Activated CD4-positive, alpha-beta T cell treated with anti-CD3 and anti-CD28 coated beads for 36 hours (primary cell): Measurements from ENCODE around the gene FCER1G. TPM values are rescaled to one million over a fixed set of nuclear protein-coding genes. Genes with fewer than 3 reads are reported as not detected.
"Not testable (repeated sequence)": the region's sequence is repeated elsewhere in the genome, so short reads cannot be mapped to it uniquely, and the experiment has no call there.

Experiments used
- ATAC-seq: fragments of 200-7000 bp; cut with Tn5 transposase; one replicate; pipeline ENCODE4 v1.10.0; 2021; ENCODE audit warnings: mild to moderate bottlenecking, moderate library complexity
- CTCF ChIA-PET: fragments of 350-600 bp; sonication (Branson Sonifier 250); formaldehyde crosslinking; loops from one replicate; lab custom pipeline; 2021; ENCODE audit warnings: antibody characterized with exemption; lab: Charles Lee
- POLR2A ChIA-PET: fragments of 350-600 bp; sonication (Branson Sonifier 250); formaldehyde crosslinking; loops from one replicate; lab custom pipeline; 2021; ENCODE audit warnings: antibody characterized with exemption, inconsistent platforms; lab: Charles Lee
- DNase-seq: peaks from one replicate; pipeline ENCODE4 v3.0.0-alpha.2; 2020
- H3K27ac Mint-ChIP-seq: one replicate; pipeline ENCODE4 v1.8.0; 2021; ENCODE audit warnings: mixed read lengths
- H3K27me3 Mint-ChIP-seq: one replicate; pipeline ENCODE4 v1.8.0; 2021; ENCODE audit warnings: mixed read lengths
- H3K36me3 Mint-ChIP-seq: one replicate; pipeline ENCODE4 v1.8.0; 2021; ENCODE audit warnings: low read depth, mixed read lengths
- H3K4me1 Mint-ChIP-seq: one replicate; pipeline ENCODE4 v1.8.0; 2021; ENCODE audit warnings: mixed read lengths
- H3K4me3 Mint-ChIP-seq: one replicate; pipeline ENCODE4 v1.8.0; 2021; ENCODE audit warnings: mild to moderate bottlenecking, moderate library complexity, mixed read lengths
- H3K9me3 Mint-ChIP-seq: one replicate; pipeline ENCODE4 v1.8.0; 2021; ENCODE audit warnings: low read depth, mixed read lengths
- intact Hi-C, 2 experiments: fragments of 100-400 bp; cut with DNase I in 1 of 2; cut with micrococcal nuclease in 1 of 2; formaldehyde crosslinking; loops; one replicate each; pipeline versions ENCODE4 v1.14.2 to v1.15.1; 2022 to 2024; cut with DNase I, micrococcal nuclease
- total RNA-seq, 2 experiments: library from RNA; stranded (reverse); gene quantifications; one replicate each; pipeline ENCODE4 v1.2.3, GENCODE V29; 2021

The FCER1G gene
- total RNA-seq, 2 experiments from 2014 or later = 0.98 to 2.2 TPM

- ATAC-seq (no peak), DNase-seq (no peak)
- ChIA-PET POLR2A (no interaction called here), CTCF (interaction anchor here (0.7 to 0.9 kb wide), 2 partner anchors 131 to 171 kb away, joined by 3 read pairs; no protein-coding TSS in a partner anchor)
- intact Hi-C loops = no loop called here
- no peak overlapping the region for H3K27ac Mint-ChIP-seq
- peaks cover 6% of the 10 kb centered on the region for H3K9me3 Mint-ChIP-seq
- H3K4me3 Mint-ChIP-seq = no peak overlapping the region
- no peaks in the 10 kb centered on the region for H3K36me3 Mint-ChIP-seq
- H3K4me1 Mint-ChIP-seq = no peaks in the 10 kb centered on the region
- H3K27me3 Mint-ChIP-seq = peaks cover 9% of the 10 kb centered on the region
Observed at GRCh38 chr1:161251579-161251978, 36.5 kb downstream of the FCER1G start.

- ATAC-seq = not testable (repeated sequence)
- CTCF ChIA-PET = interaction anchor here (0.6 kb wide), 1 partner anchor 16 kb away, joined by 4 read pairs; no protein-coding TSS in a partner anchor
- intact Hi-C loops = loop anchor here in 1 of 2 experiments (2.0 kb wide), 1 partner anchor 13 kb away; no protein-coding TSS in a partner anchor
Observed at GRCh38 chr1:161255302-161255701, 40.2 kb downstream of the FCER1G start.

DNA sequence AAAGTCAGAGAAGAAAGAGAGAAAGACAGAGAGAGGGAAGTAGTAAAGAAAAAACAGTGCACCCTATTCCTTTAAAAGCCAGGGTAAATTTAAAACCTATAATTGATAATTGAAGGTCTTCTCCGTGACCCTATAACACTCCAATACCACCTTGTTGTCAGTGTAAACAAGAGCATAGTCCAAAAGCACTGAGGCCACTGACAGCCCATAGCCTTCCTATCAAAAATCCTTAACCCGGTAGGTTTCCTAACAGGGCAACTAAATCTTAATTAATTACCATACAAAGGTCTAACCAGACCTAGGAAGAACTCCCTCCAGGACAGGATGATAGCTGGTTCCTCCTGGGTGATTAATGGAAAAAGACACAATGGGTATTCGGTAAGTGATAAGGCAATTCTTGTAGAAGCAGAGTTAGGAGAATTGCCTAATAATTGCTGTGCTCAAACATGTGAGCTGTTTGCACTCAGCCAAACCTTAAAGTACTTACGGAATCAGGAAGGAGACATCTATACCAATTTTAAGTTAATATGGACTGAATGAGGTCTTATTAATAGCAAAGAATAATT, 40.9 kb downstream of the FCER1G start:
- H3K27ac Mint-ChIP-seq, ATAC-seq, H3K4me1 Mint-ChIP-seq, H3K4me3 Mint-ChIP-seq, CTCF ChIA-PET, POLR2A ChIA-PET, DNase-seq: not testable (repeated sequence)
- intact Hi-C loops = loop anchor here in 1 of 2 experiments (2.0 kb wide), 1 partner anchor 13 kb away; no protein-coding TSS in a partner anchor
- H3K27me3 Mint-ChIP-seq = peaks cover 42% of the 10 kb centered on the region
- H3K36me3 Mint-ChIP-seq = peaks cover 14% of the 10 kb centered on the region
- H3K9me3 Mint-ChIP-seq = peaks cover 19% of the 10 kb centered on the region

More at GRCh38 chr1:161255302-161255701, 40.2 kb downstream of the FCER1G start:
- H3K27ac Mint-ChIP-seq, H3K4me3 Mint-ChIP-seq, H3K4me1 Mint-ChIP-seq, POLR2A ChIA-PET, DNase-seq: not testable (repeated sequence)
- Mint-ChIP-seq H3K36me3 (peaks cover 14% of the 10 kb centered on the region), H3K27me3 (peaks cover 38% of the 10 kb centered on the region), H3K9me3 (peaks cover 19% of the 10 kb centered on the region)

GRCh38 chr1:161257109-161257508, 42.0 kb downstream of the FCER1G start:
- POLR2A ChIA-PET = interaction anchor here (0.6 kb wide), 1 partner anchor 128 kb away, joined by 6 read pairs; no protein-coding TSS in a partner anchor
- ATAC-seq, intact Hi-C loops, H3K27ac Mint-ChIP-seq, H3K4me1 Mint-ChIP-seq, H3K4me3 Mint-ChIP-seq: not testable (repeated sequence)
- Mint-ChIP-seq H3K27me3 (peaks cover 52% of the 10 kb centered on the region), H3K9me3 (peaks cover 19% of the 10 kb centered on the region), H3K36me3 (peaks cover 14% of the 10 kb centered on the region)
- CTCF ChIA-PET = interaction anchor here (0.7 to 1.3 kb wide), 2 partner anchors 9 to 31 kb away, joined by 4 to 6 read pairs; partner anchors contain the start of gene TOMM40L
- peak; percentile 35 for DNase-seq

DNA sequence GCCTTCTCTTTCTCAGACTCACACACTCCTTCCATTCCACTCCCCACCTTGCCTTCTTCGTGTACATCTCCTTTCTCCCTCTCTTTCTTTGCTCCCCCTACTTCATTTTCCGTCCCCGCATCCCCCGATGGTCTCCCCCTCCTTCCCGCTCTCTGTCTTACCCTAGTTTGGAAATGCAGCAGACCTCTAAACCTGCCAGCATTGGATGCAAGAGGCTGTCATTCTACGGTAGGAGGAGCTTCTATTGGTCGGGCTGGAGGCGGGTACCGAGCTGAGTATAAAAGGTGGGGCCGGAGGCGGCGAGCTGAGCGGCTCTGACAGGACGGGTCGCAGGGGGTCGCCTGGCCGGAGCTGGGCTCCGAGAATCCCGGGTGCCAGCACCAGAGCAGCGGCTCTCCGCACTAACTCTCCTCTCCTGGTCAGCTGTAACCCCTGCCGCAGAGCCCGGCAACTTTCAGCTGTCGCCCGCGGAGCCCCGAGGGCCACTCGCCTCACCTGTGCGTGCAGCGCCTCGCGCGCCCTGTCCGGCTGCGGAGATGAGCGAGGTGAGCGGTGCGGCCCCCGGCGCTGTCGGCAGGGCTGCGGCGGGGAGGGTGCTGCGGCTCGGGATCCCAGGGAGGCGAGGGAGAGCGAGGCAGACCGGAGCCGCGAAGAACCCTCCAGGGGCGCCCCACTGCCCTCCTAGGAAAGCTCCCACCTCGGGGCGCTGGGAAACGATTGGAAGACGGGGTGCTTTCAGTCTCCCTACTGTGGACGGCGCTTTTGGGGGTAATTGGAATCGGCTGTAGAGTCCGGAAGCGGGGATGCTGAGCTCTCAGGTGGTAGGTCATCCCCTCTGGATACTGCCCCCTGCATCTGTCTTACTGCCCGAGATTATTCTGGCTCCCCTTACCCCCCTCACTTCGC, 43.6 kb downstream of the FCER1G start, which contains the start of gene PCP4L1:
TSS of gene PCP4L1 (plus strand) at position 307 of the 906 bp plus-strand sequence. CDS start at position 537, 230 bp downstream.
- Mint-ChIP-seq H3K27ac (no peak within 1 kb of the TSS), H3K4me3 (peak within 1 kb of the TSS; percentile 56), H3K36me3 (peaks cover 14% of the 10 kb centered on the region), H3K27me3 (peaks cover 56% of the 10 kb centered on the region), H3K4me1 (peaks cover 8% of the 10 kb centered on the region), H3K9me3 (peaks cover 19% of the 10 kb centered on the region)
- DNase-seq (peak; percentile 70), ATAC-seq (peak; percentile 96)
- intact Hi-C loops = no loop called here
- CTCF ChIA-PET = interaction anchor here (0.6 to 1.3 kb wide), 6 partner anchors 9 to 43 kb away, joined by 3 to 9 read pairs (median 4); no protein-coding TSS in a partner anchor
- POLR2A ChIA-PET = no interaction called here

- no peak for DNase-seq
- peaks cover 19% of the 10 kb centered on the region for H3K9me3 Mint-ChIP-seq
- ChIA-PET CTCF (interaction anchor here (0.6 to 1.7 kb wide), 3 partner anchors 31 to 122 kb away, joined by 3 to 4 read pairs (median 3); no protein-coding TSS in a partner anchor), POLR2A (no interaction called here)
- H3K4me1 Mint-ChIP-seq = peaks cover 8% of the 10 kb centered on the region
- peaks cover 56% of the 10 kb centered on the region for H3K27me3 Mint-ChIP-seq
- peak overlapping the region; percentile 56 for H3K4me3 Mint-ChIP-seq
- peaks cover 14% of the 10 kb centered on the region for H3K36me3 Mint-ChIP-seq
- intact Hi-C loops = no loop called here
- no peak overlapping the region for H3K27ac Mint-ChIP-seq
- no peak for ATAC-seq
Observed at GRCh38 chr1:161259345-161259702, 44.2 kb downstream of the FCER1G start.

DNA sequence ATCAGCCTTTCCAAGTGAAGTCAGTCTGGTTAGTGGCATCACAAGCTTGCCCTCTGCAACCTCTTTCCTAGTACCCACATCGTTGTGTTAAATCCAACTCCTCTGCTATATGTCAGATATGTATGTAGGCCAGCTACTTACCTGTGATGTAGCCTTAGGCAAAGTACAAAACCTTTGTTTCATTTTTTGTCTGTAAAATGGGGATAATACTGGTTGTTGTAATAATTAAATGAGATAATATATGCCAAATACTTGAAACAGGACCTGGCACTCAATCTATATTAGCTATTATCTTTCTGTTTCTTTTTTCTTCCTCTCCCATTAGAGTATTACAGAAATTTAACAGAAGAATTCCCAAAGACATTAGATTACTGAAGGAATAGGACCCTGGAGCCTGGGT, 44.7 kb downstream of the FCER1G start:
- H3K27me3 Mint-ChIP-seq = peaks cover 56% of the 10 kb centered on the region
- peaks cover 19% of the 10 kb centered on the region for H3K9me3 Mint-ChIP-seq
- no peak overlapping the region for H3K27ac Mint-ChIP-seq
- ChIA-PET POLR2A (no interaction called here), CTCF (interaction anchor here (0.6 to 1.7 kb wide), 5 partner anchors 30 to 122 kb away, joined by 3 to 4 read pairs (median 3); no protein-coding TSS in a partner anchor)
- ATAC-seq (no peak), DNase-seq (no peak)
- intact Hi-C loops = no loop called here
- H3K4me1 Mint-ChIP-seq = peaks cover 8% of the 10 kb centered on the region
- no peak overlapping the region for H3K4me3 Mint-ChIP-seq
- peaks cover 14% of the 10 kb centered on the region for H3K36me3 Mint-ChIP-seq

DNA sequence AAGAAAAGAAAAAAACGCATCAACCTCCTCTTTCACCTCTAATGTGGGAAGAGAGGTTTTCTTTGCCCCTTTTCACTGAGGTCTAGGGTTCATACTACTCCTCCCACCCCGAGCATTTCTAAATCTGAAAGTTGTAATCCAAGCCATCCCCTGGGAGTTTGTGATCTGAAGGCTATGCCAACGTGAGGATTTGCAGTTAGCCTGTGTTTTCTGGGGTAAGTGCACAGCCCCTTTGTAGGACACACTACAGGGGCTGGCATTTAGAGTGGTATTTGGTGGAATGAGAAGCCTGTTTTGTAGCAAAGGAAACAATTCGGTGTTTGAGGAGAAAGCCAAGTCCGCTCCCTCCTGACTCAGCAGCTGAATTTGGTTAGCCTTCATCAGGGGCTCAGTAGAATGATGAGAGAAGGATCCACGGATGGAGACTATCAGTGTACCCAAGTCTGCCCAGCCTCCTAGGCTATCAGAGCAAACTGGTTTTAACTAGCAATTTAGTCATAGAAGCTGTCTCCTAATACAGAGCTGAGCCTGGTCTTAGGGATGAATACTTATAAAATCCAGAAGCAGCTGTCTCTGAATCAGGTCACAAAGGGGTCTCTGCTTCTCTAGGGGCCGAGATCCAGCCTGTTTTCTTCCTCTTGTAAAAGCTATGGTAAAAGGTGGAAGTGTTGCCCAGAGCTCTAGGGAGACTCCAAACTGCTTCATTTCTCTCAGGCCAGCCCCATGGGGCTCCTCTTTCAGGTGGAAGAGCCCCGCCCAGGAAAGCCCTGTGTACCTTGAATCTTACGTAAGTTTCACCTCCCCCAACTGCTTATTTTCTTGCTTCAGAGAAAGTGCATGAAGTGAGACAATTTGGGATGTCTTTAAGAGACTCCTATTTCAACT, 45.5 kb downstream of the FCER1G start:
- ChIA-PET POLR2A (no interaction called here), CTCF (interaction anchor here (0.6 to 1.7 kb wide), 5 partner anchors 11 to 121 kb away, joined by 3 to 5 read pairs (median 3); no protein-coding TSS in a partner anchor)
- Mint-ChIP-seq H3K27ac (no peak overlapping the region), H3K4me1 (peaks cover 8% of the 10 kb centered on the region), H3K36me3 (peaks cover 14% of the 10 kb centered on the region), H3K27me3 (peaks cover 54% of the 10 kb centered on the region), H3K4me3 (no peak overlapping the region), H3K9me3 (peaks cover 19% of the 10 kb centered on the region)
- DNase-seq (no peak), ATAC-seq (no peak)
- intact Hi-C loops = no loop called here

DNA sequence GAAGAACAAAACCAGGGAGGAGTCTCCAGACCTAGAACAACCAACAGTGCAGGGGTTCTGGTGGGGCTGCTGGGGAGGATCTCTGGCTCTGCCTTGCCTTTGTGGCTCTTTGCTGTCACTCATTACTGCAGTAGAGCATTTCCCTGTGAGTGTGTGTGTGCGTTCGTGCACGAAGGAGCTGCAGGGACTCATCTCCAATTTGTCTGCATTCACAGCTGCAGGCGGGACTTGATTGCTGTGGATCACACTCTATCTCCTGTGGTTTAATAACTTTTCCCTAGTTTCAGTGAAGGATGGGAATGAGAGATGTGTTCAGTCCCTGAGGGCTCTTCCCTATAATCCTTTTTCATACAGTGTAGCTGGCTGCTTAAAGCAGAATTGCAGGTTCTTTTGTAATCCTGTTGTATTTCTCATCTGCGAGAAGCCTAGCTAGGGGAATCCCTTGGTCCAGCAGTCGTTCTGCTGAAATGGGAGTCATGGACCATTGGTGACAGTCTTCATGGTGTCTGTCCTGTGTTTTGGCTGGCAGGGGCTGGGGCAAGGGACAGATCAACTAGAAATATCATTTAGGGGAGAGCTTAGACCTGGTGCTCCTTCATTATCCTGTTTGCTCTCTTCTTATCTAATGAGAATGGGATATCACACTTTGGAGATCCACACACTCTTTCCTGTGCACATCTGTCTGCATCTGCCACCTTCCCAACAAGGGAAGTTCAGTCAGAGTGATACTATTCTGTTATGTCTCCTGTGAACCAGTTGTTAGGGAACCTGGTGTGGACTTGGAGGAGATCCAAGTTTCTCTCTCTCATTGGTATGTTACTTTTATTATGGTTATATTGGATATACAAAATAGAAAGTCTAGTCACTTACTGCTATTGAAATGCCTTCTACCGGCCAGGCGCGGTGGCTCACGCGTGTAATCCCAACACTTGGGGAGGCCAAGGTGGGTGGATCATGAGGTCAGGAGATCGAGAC, 46.5 kb downstream of the FCER1G start:
- ChIA-PET CTCF (interaction anchor here (0.9 kb wide), 1 partner anchor 11 kb away, joined by 5 read pairs; no protein-coding TSS in a partner anchor), POLR2A (no interaction called here)
- peaks cover 14% of the 10 kb centered on the region for H3K36me3 Mint-ChIP-seq
- no peak overlapping the region for H3K27ac Mint-ChIP-seq
- H3K4me3 Mint-ChIP-seq = no peak overlapping the region
- peaks cover 17% of the 10 kb centered on the region for H3K9me3 Mint-ChIP-seq
- intact Hi-C loops = no loop called here
- H3K27me3 Mint-ChIP-seq = peaks cover 49% of the 10 kb centered on the region
- DNase-seq = no peak
- ATAC-seq = no peak
- H3K4me1 Mint-ChIP-seq = peaks cover 8% of the 10 kb centered on the region
